Fibroblast of villous mesenchyme (primary cell): ENCODE results near the gene TMEM135. TPM values are rescaled to one million over a fixed set of nuclear protein-coding genes. Genes with fewer than 3 reads are reported as not detected.
"Not testable (repeated sequence)": the region's sequence is repeated elsewhere in the genome, so short reads cannot be mapped to it uniquely, and the experiment has no call there.

Experiments used
- DNase-seq: peaks from one replicate; pipeline ENCODE4 v3.0.0-alpha.2; 2010; ENCODE audit warnings: low read depth
- H3K4me3 ChIP-seq: 2 replicates; pipeline ENCODE4 v1.5.1; 2011; ENCODE audit warnings: low read depth, mild to moderate bottlenecking, low read length
- total RNA-seq: library from RNA; depleted of rRNA; stranded (reverse); fragments of >200 nt; gene quantifications from 2 replicates; pipeline ENCODE4 v1.2.3, GENCODE V29; 2012
- TF ChIP-seq, protein P1 (sequence below): IDR thresholded peaks from 2 replicates; pipeline ENCODE4 v1.5.1; 2012; ENCODE audit warnings: low read depth, mild to moderate bottlenecking, low read length; ENCODE audit not compliant: insufficient read depth

The TMEM135 gene
- total RNA-seq, 1 donor, result 35.4 TPM

- DNase-seq, result no peak
- H3K4me3 ChIP-seq, result no peak overlapping the region
- TF ChIP-seq, protein P1, sequence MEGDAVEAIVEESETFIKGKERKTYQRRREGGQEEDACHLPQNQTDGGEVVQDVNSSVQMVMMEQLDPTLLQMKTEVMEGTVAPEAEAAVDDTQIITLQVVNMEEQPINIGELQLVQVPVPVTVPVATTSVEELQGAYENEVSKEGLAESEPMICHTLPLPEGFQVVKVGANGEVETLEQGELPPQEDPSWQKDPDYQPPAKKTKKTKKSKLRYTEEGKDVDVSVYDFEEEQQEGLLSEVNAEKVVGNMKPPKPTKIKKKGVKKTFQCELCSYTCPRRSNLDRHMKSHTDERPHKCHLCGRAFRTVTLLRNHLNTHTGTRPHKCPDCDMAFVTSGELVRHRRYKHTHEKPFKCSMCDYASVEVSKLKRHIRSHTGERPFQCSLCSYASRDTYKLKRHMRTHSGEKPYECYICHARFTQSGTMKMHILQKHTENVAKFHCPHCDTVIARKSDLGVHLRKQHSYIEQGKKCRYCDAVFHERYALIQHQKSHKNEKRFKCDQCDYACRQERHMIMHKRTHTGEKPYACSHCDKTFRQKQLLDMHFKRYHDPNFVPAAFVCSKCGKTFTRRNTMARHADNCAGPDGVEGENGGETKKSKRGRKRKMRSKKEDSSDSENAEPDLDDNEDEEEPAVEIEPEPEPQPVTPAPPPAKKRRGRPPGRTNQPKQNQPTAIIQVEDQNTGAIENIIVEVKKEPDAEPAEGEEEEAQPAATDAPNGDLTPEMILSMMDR, result no peak
Observed at GRCh38 chr11:87139475-87139874, 101.7 kb downstream of the TMEM135 start.

DNA sequence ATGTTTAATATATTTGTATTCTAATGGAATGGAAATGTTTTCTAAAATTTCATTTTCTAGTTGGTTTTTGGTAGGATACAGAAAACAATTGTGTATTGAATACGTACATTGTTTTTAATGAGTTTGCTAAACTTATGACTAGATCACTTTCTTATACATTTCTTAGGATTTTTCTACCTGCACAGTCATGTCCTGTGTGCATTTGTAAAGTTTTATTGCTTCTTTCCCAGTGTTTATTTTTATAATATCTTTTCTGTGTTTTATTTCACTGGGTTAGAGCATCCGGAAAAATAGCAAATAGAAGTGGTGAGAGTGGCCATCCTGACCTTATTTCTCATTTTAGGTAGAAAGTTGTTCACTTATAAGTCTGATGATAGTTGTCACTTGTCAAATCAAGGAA is 103.6 kb downstream of the TMEM135 start:
- DNase-seq, result no peak
- TF ChIP-seq, protein P1, result no peak
- no peak overlapping the region for H3K4me3 ChIP-seq

DNA sequence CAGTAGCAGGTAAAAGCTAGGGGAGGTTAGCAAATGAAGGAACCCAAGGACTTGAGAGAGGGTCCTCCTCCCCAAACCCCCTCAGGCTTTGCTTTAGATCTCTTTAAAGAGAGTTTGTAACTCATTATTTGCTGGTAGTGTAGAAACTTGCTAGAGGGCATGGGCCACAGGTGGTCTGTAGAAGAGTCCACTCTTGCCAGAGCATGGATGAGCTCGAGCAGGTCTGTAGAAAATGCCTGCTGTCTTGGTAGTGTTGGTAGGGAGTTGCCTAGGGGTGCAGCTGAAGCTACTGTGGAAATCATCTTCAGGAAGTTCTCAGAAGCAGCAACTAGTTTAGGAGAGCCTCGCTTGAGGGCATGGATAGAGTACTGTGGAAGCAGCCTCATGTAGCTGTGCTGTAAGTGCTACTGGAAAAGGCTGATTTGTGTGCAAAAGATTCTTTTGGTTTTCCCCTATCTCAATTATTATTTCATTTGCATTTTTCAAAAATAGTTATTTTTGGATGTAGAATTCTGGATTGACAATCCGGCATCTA is 104.3 kb downstream of the TMEM135 start:
- H3K4me3 ChIP-seq, result no peak overlapping the region
- no peak for DNase-seq
- TF ChIP-seq, protein P1, result no peak

DNA sequence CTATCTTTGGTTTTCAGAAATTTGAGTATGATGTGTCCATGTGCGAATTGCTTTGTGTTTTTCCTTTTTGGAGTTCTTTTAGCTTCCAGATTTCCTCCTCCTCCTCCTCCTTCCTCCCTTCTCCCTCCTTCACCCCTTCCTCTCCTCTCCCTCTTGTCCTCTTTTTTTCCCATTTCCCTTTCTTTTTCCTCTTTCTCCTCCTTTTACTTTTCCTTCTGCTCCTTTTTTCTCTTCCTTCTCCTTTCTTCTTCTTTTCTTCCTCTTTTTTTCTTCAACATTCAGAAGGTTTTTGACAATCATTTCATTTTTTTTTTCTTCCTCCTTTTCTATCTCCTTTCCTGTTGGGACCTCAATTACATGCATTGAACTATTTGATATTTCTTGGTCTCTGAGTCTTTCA is 104.9 kb downstream of the TMEM135 start:
- H3K4me3 ChIP-seq, result no peak overlapping the region
- DNase-seq, result no peak
- TF ChIP-seq, protein P1, result no peak

GRCh38 chr11:87143641-87144040 is 105.9 kb downstream of the TMEM135 start:
- DNase-seq, result no peak
- H3K4me3 ChIP-seq, result no peak overlapping the region
- TF ChIP-seq, protein P1, result no peak

DNA sequence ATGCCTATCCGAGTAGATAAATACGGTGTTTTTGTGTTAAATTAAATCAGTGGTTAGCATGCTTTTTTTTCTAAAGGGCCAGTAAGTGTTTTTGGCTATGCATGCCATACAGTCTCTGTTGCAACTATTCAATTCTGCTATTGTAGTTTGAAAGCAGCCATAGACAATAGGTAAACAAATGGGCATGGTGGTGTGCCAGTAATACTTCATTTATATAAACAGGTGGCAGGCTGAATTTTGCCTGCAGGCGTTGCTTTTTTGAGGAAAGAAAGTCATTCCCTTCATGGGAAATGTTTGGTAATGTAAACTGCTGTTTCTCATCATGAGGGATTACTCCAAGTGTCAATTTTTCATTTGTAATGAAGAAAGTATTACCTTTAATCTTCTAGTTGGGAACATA is 106.5 kb downstream of the TMEM135 start:
- TF ChIP-seq, protein P1, result no peak
- no peak overlapping the region for H3K4me3 ChIP-seq

GRCh38 chr11:87148749-87149148 is 111.0 kb downstream of the TMEM135 start:
- H3K4me3 ChIP-seq, result no peak overlapping the region
- TF ChIP-seq, protein P1, result no peak
- DNase-seq, result no peak

More for the DNA sequence above, 106.5 kb downstream of the TMEM135 start:
- DNase-seq, result no peak

DNA sequence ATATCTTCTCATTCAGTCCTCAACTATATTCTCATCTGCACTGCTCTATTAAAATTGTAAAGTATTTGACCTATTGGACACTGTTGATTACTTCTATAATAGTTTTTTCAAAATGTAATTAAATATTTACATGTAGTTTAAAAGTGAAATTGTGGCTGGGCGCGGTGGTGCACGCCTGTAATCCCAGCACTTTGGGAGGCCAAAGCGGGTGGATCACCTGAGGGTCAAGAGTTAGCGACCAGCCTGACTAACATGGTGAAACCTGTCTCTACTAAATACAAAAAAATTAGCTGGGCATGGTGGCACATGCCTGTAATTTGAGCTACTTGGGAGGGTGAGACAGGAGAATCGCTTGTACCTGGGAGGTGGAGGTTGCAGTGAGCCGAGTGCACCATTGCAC is 112.0 kb downstream of the TMEM135 start:
- H3K4me3 ChIP-seq, DNase-seq: not testable (repeated sequence)
